GM18868 (cell line): ENCODE measurements around the gene ATMIN.

Experiments used
- ATAC-seq: cut with Tn5 transposase; IDR thresholded peaks from one replicate; pipeline ENCODE4 v1.9.1; 2021; ENCODE audit warnings: mild to moderate bottlenecking, moderate library complexity; ENCODE audit not compliant: unreplicated experiment

The ATMIN gene

DNA sequence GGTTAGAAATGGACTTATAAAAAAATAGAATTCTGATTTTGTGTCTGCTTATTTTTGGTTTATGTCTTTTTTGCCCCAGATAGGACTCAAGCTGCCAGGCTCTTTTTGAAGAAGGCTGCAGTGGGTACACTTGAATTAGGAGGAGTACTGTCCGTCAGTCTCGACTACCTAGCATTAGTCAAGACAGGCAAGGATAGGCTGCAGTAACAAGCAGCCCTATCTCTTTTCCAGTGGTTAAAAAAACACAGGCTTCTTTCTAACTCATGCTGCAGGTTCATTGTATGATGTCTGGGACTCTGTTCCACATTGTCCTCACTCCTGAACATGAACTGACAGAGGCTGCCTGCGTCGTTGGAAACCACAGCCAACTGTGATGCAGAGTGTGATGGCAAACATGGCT is 33.4 kb downstream of the ATMIN start:
- ATAC-seq: no peak

GRCh38 chr16:81070979-81071378 is 35.3 kb downstream of the ATMIN start:
- no peak for ATAC-seq

DNA sequence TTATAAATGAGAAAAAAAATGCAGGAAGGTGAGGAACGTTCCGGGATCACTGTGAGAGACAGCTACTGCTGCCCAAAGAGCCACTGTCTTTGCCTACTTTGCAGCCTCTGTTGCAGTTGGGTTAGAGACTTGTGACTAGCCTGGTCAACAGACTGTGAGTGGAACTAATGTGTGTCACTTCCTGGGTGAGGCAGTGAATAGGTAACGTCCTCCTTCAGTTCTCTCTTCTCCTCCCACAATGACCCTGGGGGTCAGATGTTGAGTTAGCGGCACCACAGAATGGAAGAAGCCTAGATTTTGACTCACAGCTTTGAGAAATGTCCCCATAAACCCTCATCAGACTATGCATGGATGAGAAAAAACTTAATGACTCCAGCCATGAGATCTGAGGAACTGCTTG is 36.2 kb downstream of the ATMIN start:
- ATAC-seq: no peak

- ATAC-seq: no peak
Measured at GRCh38 chr16:81073560-81074330, 38.1 kb downstream of the ATMIN start.

- ATAC-seq: peak; percentile 81
Measured at GRCh38 chr16:81076566-81077075, 41.0 kb downstream of the ATMIN start.

GRCh38 chr16:81077076-81077940 is 41.7 kb downstream of the ATMIN start, which contains the start of gene C16orf46:
TSS of gene C16orf46 (minus strand) at chr16:81077238. CDS start at chr16:81063955, 13,283 bp downstream.
- ATAC-seq: peak; percentile 94

- no peak for ATAC-seq
Measured at GRCh38 chr16:81080233-81080632, 44.6 kb downstream of the ATMIN start.

DNA sequence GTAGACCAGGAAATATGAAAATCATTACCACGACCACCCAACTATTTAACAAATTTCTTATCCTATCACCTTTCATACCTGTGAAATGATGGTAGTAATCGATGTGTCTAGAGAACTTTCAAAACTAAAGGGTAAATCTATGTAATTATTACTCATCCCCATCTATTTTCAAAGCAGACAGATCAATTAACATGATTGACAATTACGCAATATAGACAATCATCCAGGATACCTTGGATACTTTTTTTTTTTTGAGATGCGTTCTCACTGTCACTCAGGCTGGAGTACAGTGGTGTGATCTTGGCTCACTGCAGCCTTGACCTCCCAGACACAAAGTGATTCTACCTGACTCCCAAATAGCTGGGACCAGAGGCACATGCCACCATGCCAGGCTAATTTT is 45.4 kb downstream of the ATMIN start:
- ATAC-seq: no peak

- ATAC-seq: no peak
Measured at GRCh38 chr16:81088836-81089235, 53.2 kb downstream of the ATMIN start.

DNA sequence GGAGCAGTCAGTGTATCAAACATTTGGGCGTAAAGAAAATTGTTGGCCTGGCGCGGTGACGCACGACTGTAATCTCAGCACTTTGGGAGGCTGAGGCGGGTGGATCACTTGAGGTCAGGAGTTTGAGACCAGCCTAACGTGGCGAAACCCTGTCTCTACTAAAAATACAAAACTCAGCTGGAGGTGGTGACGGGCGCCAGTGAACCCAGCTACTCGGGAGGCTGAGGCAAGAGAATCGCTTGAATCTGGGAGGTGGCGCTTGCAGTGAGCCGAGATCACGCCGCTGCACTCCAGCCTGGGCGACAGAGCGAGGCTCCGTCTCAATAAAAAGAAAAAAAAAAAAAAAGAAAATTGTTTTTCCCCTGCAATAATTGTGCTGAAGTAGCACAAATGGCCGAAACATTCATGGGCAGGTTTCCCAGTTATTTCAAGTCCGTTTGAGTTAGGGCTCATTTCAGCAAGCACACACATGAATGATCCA is 59.2 kb downstream of the ATMIN start:
- no peak for ATAC-seq

GRCh38 chr16:81095653-81095952 is 60.0 kb downstream of the ATMIN start:
- no peak for ATAC-seq

DNA sequence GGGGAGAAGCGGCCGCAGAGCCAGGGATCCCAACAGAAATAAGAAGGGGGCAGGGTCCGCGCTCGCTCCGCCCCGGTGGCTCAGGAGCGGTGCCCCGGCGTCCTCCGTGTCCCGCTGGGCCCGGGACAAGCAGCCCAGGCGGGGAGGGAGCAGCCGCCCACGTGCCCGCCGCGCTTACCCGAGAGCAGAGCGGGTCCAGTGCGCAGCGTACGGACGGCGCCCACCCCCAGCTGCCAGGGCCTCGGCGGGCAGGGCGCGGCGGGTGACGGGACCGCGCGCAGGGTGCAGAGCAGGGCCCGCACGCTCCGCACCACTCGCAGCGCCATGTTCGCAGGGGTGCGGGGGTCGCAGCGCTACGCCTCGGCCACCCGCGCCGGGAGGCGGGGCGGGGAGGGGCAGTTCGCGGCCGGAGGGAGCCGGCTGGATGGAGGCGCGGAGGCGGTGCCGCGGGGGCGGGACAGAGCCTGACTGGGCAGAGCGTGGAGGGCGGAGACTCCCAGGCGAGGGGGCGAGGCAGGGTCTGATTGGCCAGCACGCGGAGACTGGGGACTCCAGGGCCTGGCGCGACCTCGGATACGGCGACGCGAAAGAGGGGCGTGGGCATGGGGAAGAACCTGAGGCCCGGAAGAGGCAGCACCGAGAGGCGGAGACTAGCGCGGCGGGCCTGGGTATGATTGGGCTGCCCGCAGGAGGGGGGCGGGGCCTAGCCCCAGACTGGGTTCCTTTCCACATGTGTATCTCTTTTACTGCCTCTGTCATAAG is 60.5 kb downstream of the ATMIN start, which contains the start of gene GCSH:
GCSH (minus strand) TSS at position 443 of the 762 bp plus-strand sequence; CDS start at position 326, 117 bp downstream.
- peak; percentile 98 for ATAC-seq

DNA sequence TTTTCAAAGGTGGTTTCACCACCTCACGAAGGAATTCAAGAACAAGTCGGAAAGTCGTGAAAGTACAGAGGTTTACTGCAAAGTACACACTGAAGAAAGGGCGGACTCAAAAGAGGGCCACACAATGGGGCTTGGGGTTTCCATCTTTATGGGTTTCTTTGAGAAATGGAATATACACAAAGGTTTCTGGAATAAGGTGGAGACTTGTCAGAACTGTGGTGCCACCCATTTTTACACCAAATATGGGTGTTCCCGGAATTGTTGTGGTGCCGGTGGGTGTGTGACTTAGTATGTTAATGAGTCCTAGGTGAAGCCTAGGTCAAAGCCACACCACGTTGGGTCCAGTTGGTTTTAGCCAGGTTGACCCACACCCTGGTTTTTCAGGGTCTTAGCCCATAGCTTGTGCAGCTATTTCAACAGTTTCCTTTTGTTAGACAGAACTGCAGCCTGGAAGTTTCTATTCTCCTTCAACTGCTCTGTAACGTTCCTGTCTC is 61.1 kb downstream of the ATMIN start:
- ATAC-seq: no peak
